Ammon's horn (tissue), 1 donor: ENCODE results near the gene CCDC30.

Experiments used
- DNase-seq: peaks from one replicate; pipeline ENCODE4 v3.0.0-alpha.2; 2016; ENCODE audit warnings: low spot score

CCDC30 gene

DNA sequence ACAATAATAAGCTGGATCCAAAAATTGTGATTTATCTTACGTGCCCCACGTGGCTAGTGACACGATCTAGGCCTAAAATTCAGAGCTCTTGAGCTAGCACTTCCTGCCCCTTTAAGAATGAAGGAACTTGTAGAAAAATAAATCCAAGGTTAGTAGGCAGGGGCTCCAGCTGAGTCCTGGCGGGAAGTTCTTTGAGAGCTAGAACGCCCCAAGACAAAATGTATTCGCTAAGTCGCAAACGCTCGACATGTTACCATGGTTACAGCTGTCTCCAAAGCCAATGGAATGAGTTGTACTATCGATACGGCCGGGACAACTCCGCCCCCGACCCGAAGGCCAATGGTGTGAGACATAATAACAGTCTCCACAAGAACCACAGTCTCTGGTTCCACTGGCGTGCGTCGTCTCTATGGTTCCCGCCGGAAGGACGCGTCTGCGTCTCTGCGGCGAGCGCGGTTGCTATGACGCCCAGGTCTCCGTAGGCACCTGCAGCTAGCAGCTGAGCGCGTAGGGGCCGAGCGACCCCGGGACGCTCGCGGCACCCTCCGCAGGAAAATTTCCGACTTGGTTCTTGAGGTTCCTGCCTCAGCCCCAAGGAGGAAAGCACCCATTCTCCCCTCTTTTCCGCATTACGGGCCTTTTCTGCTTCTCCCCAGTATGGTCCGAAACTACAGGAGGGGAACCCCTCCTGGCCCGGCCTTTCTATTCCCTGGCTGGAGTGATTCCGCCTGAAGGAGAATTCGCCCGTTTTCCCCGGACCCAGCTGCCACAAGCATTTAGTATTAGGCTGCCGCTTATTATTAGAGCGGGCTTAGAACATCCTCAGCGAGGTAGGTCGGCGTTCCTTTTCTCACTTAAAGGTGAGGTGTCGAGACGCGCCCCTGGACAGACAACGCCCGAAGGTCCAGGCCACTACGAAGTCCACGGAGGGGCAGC, at the start of gene CCDC30:
CCDC30 (plus strand) TSS at position 459 of the 936 bp plus-strand sequence. CDS start 17,266 bp downstream, outside the sequence.
- peak; percentile 98 for DNase-seq

DNA sequence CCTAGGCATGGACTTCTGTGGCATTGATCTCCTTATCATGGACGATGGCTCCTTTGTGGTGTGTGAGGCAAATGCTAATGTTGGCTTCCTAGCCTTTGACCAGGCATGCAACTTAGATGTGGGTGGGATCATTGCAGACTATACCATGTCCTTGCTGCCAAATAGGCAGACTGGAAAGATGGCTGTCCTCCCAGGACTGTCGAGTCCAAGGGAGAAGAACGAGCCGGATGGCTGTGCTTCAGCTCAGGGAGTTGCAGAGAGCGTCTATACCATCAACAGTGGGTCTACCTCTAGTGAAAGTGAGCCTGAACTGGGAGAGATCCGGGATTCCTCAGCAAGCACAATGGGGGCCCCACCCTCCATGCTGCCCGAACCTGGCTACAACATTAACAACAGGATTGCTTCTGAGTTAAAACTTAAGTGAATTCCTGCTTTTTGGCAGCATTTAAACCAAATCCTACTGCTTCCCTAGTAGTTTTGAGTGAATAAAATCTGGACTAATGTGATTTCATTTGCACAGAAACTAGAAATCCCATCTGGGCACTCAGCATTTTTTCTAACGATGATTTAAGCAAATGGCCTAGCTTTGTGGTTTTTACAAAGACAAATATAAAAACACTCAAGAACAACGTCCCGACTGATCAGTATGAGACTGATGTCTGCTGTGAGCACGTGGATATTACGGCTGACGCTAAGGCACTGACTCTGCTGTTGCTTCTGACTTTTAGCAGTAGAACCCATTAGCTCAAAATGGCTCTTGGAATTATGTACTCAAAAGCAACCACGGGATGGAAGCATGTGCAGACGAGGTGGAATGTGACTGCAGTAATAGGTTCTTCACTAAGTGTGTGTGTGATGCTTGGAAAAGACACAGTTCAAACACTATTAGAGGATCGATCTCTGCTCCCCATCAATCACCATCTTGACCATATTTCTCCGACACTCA, 48.3 kb upstream of the CCDC30 start:
- no peak for DNase-seq

DNA sequence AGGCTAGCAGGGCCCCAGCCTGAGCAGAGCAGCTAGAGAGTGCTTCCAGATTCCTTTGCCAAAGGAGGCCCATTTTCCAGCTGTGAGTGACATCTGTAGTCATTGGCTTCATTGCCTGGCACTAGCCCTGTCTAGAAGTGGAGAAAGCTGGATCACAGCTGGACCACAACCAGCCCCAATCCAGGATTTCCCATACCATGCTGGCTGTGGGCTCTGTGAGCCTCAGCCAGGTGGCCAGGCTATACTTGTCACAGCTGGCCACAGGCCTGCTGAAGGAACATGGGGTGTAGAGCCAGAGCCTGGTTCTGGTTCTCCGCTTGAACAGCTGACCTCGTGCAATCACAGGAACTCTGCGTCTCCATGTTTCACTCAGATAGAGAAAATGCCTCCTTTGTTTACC, 45.9 kb upstream of the CCDC30 start:
- no peak for DNase-seq

GRCh38 chr1:42418516-42418915, 44.6 kb upstream of the CCDC30 start:
- DNase-seq: no peak

GRCh38 chr1:42419126-42419821, 43.8 kb upstream of the CCDC30 start:
- DNase-seq: peak; percentile 5

- DNase-seq: peak; percentile 56
Measured at GRCh38 chr1:42420121-42420520, 43.0 kb upstream of the CCDC30 start.

- DNase-seq: peak; percentile 77
Measured at GRCh38 chr1:42420911-42421585, 42.0 kb upstream of the CCDC30 start.

- peak; percentile 34 for DNase-seq
Measured at GRCh38 chr1:42422737-42423136, 40.3 kb upstream of the CCDC30 start.

- no peak for DNase-seq
Measured at GRCh38 chr1:42423681-42424080, 39.4 kb upstream of the CCDC30 start.

GRCh38 chr1:42424201-42424600, 38.9 kb upstream of the CCDC30 start:
- no peak for DNase-seq

DNA sequence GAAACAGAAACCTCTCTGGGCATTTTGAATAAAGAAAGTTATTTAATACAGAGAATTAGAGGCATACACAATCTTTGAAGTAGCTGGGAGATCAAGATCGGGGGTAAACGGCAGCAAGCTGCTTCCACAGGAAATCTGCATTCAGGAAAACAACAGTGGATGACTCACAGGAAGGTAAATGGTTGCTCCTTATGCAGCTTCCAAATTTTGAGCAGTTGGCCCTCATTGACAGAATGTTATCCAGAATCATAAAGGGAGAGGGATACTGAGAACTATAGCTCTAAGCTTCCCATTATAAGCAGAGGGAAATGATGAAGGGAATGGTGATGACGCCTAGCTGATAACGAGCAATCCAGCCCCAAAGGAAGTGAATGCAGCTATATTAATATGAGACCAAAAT, 35.8 kb upstream of the CCDC30 start:
- no peak for DNase-seq

GRCh38 chr1:42429603-42430002, 33.5 kb upstream of the CCDC30 start:
- DNase-seq: no peak

- no peak for DNase-seq
Measured at GRCh38 chr1:42430286-42431135, 32.6 kb upstream of the CCDC30 start.

- DNase-seq: no peak
Measured at GRCh38 chr1:42431514-42431913, 31.6 kb upstream of the CCDC30 start.

- no peak for DNase-seq
Measured at GRCh38 chr1:42432714-42433113, 30.4 kb upstream of the CCDC30 start.

DNA sequence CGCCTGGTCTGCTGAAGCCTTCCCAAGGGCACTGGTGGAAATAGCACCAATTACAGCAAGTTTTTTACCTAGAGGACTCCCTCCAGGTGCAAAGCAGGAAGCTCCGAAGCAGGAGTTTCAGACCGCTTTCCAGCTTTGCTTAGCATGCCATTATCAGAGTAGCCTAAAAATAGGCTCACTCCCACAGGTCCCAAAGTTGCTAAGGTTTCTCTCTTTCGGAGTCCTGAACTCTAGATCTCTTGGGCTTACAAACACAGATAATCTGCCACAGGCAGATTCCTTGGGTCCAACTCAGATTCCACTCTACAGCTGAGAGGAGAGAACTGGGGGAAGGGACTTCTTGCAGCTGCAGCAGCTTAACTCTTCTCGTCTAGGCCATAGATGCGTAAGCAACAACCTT, 29.7 kb upstream of the CCDC30 start:
- DNase-seq: no peak

DNA sequence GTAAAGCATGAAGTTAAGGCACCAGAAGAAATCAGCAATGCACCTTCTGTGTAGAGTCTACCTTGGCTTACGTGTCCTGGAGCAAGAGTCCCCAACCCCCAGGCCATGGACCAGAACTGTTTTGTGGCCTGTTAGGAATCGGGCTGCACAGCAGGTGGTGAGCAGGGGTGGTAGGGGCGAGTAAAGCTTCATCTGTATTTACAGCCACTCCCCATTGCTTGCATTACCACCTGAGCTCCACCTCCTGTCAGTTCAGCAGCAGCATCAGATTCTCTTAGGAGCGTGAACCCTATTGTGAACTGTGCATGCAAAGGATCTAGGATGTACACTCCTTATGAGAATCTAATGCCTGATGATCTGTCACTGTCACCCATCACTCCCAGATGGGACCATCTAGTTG, 28.7 kb upstream of the CCDC30 start:
- no peak for DNase-seq

GRCh38 chr1:42439940-42440339, 23.1 kb upstream of the CCDC30 start:
- DNase-seq: no peak

DNA sequence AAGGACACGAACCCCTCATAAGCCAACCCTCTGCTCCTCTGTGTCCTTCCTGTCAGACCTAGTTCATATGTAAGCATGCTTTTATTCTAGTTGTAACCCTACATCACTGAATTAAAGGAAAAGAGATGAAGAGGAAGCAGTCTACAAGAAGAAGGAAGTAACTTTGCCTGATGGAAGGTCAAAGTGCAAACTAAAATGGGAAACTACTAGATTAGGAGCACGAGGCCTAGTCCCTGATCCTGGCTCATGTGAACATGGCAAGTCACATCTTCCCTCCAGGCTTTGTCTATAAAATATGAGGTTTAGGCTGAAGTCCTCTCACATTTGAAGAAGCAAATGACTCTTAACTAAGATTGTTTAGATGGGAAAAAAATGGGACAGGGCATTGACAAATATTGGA, 20.4 kb upstream of the CCDC30 start:
- no peak for DNase-seq

DNA sequence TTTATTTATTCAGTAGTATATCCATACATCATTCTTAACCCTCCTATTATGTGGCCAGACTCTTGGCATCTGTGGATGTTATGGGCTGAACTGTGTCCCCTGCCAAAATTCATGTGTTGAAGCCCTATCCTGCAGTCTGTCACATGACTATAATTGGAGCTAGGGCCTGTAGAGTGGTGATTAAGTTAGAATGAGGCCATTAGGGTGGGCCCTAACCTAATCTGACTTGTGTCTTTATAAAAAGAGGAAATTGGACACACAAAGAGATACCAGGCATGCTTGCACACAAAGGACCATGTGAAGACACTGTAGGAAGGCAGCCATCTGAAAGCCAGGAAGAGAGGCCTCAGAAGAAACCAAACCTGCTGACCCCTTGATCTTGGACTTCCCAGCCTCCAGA, 13.8 kb upstream of the CCDC30 start:
- DNase-seq: no peak

DNA sequence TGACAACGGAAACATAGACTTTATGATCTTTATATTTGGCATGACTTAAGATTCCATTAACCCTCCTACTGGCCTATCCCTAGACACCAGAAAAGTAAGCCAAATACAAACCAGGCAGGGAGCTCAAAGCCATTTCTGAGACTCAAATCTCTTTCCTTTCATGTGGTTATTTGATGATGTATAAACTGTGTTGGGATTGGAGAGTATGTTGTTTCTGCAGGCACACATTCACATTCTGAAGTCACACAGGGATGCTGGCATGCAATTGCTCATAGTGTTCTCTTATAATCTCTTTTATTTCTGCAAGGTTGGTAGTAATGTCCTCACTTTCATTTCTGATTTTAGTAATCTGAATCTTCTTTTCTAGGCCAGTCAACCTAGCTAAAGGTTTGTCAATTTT, 13.0 kb upstream of the CCDC30 start:
- no peak for DNase-seq
